ENCODE results near the gene INTS1. TPM values are rescaled to one million over a fixed set of nuclear protein-coding genes. Genes with fewer than 3 reads are reported as not detected.
A peak's percentile ranks its signal among the peaks of the same experiment; 100 is the strongest.

INTS1 gene
- total and polyA plus RNA-seq, 9 donors, result 1.9 to 80.5 (median 61.5) TPM

DNA sequence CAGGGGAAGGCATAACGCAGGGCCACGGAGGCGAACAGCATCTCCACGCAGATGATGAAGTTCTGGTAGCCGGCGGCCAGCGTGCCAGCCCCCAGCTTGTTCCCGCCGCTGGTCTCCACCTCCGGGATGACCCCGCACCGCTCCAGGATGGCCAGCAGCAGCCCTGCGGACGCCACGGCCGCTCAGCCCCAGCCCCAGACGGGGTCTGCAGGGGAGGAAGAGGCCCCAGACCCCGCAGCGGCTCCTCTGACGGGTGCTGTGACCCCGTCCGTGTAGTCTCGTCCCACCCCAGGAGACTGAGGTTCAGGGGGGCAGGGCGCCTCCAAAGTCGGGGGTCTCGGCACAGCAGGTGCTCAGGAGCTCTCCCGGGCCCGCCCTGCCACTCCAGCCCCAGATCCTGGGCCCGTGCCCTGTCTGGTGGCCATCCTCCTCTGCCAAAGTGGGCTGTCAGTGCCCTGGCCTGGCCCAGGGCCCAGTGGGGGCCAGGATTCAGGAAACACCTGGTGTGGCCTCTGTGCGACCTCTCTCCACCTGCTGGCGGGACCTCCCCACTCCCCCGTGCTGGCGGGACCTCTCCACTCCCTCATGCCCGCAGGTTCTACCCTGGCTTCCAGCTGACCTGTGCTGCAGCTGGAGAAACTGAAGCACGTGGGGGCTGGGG, 43.7 kb upstream of the INTS1 start:
- TF ChIP-seq EP300 (IDR thresholded peaks at IDR 0.05), result no peak
- TF ChIP-seq POLR2A (IDR thresholded peaks at IDR 0.05), result no peak
- intact Hi-C loops (cut with DNase I), result no loop called here
- no peak overlapping the region for H3K4me3 ChIP-seq
- no peak overlapping the region for H3K27ac ChIP-seq
- DNase-seq, result no peak
- no peaks in the 10 kb centered on the region for H3K9me3 ChIP-seq
- H3K4me1 ChIP-seq (ENCODE audit: insufficient read depth), result no peaks in the 10 kb centered on the region
- H3K36me3 ChIP-seq, result no peaks in the 10 kb centered on the region
- WGBS, 3 donors, result 68 to 74% (median 74%) methylated on average over 30 to 35 of the region's 35 CpGs
- H3K27me3 ChIP-seq, result no peaks in the 10 kb centered on the region

DNA sequence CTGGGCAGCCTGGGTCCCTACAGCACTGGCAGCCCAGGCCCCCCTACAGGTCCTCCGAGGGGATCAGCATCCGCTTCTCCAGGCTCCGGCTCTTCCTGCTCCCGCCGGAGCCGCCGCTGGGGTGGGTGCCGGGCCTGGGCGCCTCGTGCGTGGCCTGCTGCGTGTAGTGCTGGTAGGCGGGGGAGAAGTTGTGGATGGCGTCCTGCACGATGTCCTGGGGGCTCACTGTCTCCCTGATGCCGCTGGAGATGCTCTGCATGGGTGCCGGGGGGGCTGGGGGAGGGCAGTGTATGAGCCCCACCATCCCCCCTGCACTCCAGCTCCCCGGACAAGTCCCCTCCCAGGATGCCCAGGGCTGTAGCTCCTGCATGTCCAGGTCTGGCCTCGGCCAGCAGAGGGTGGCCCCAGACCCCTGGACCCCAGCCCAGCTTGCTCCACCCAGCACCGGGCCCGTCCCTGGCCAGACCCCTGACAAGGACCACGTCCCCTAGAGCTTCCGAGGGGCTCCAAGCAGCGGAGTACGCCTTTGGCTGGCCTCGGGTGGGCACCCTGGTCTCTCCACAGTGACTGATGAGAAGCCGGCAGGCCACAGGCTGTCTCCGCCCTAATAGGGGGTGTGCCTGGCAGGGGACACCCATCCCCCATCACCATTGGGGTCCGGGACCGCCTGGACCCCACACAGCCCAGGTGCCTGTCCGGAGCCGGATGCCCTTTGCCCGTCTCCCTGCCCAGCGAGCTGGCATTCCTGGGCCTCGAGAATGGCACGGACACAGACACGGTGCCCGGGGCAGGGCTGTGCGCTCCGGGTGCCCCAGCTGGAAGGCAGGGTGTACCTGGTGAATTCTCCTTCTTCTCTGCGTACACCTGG, 43.0 kb upstream of the INTS1 start:
- H3K36me3 ChIP-seq, result no peaks in the 10 kb centered on the region
- intact Hi-C loops (cut with DNase I), result no loop called here
- TF ChIP-seq EP300 (IDR thresholded peaks at IDR 0.05) (no peak), POLR2A (IDR thresholded peaks at IDR 0.05) (no peak)
- TF ChIP-seq, protein P1, sequence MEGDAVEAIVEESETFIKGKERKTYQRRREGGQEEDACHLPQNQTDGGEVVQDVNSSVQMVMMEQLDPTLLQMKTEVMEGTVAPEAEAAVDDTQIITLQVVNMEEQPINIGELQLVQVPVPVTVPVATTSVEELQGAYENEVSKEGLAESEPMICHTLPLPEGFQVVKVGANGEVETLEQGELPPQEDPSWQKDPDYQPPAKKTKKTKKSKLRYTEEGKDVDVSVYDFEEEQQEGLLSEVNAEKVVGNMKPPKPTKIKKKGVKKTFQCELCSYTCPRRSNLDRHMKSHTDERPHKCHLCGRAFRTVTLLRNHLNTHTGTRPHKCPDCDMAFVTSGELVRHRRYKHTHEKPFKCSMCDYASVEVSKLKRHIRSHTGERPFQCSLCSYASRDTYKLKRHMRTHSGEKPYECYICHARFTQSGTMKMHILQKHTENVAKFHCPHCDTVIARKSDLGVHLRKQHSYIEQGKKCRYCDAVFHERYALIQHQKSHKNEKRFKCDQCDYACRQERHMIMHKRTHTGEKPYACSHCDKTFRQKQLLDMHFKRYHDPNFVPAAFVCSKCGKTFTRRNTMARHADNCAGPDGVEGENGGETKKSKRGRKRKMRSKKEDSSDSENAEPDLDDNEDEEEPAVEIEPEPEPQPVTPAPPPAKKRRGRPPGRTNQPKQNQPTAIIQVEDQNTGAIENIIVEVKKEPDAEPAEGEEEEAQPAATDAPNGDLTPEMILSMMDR (IDR thresholded peaks at IDR 0.05), result no peak
- no peaks in the 10 kb centered on the region for H3K27me3 ChIP-seq
- DNase-seq, result no peak
- H3K9me3 ChIP-seq, result no peaks in the 10 kb centered on the region
- H3K4me1 ChIP-seq (ENCODE audit: insufficient read depth), result no peaks in the 10 kb centered on the region
- H3K27ac ChIP-seq, result no peak overlapping the region
- H3K4me3 ChIP-seq, result no peak overlapping the region
- WGBS, 3 donors, result 81 to 84% (median 81%) methylated on average over 36 to 41 of the region's 41 CpGs

DNA sequence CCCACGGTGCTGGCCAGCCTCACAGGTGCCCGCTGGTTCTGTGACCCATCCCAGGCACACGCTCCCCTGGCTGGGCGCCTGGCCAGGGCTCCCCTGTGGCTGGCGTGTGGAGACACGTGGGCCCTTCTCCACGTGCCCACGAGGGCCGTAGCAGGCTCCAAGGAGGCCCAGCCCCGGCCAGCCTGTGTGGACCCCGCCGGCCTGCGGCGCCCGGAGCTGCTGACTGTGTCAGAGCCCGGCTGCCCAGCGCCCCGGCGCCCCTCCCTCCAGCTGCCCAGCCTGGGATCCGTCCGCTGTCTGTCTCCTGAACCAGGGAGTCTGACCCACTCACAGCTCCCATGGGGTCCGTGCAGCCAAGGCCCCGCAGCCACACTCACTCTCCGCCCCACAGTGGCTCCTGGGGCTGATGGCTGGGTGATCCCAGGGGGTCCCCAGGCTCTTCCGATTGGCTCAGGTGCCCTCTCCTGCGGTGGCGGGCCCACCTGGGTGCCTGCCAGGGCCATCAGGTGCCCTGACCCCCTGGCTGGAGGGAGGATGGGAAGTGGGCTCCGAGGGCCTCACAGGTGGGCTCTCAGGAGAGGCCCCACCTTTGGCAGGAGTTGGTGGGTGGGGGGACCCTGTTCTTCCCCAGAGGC, 42.2 kb upstream of the INTS1 start:
- Histone ChIP-seq H3K27me3 (no peaks in the 10 kb centered on the region), H3K36me3 (no peaks in the 10 kb centered on the region), H3K4me3 (no peak overlapping the region), H3K9me3 (no peaks in the 10 kb centered on the region), H3K4me1 (ENCODE audit: insufficient read depth) (no peaks in the 10 kb centered on the region), H3K27ac (no peak overlapping the region)
- DNase-seq, result no peak
- intact Hi-C loops (cut with DNase I), result no loop called here
- TF ChIP-seq, protein P1 (IDR thresholded peaks at IDR 0.05), result no peak
- TF ChIP-seq POLR2A (IDR thresholded peaks at IDR 0.05) (no peak), EP300 (IDR thresholded peaks at IDR 0.05) (no peak)
- WGBS, 3 donors, result 79 to 87% (median 82%) methylated on average over 9 to 28 of the region's 28 CpGs

DNA sequence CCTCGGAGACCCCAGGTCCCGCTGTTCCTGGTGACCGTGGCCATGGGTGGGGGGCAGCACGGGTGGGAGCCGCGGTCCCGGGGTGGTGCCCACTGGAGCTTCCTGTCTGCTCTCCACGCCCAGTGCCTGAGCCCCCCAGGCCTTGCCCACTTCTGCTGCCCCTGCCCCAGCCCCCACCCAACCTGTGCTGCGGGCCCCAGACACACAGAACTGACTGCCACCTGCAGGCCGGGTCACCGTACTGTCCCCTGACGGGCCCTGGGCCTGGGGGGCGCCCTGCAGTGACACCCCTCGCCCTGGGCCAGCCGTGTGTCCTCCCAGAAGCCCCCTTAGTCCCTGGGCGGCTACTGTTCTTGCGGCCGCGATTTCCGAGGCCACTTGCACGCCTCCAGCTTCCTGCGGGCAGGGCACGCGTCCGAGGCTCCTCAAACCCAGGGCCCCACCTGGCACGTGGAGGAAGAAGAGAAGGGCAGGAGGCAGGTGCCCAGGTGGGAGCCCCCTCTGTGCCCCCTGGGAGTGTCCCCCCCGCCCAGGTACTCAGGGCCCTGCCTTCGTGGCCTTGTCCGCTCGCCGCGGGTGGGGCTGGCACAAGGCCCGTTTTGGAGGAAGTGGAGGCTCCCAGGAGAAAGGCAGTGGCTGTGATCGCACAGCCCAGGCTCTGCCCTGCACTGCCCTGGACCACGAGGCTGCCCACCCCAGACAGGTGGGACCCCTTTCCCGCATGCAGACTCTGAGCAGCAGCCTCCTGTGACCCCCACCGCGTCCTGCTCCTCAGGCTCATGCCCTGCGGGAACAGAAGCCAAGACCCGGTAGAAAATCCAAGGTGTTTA, 41.4 kb upstream of the INTS1 start:
- no peak overlapping the region for H3K27ac ChIP-seq
- WGBS, 3 donors, result 65 to 72% (median 70%) methylated on average over 34 to 40 of the region's 40 CpGs
- no peaks in the 10 kb centered on the region for H3K36me3 ChIP-seq

More for the DNA sequence above, 41.4 kb upstream of the INTS1 start:
- DNase-seq, result peak in 1 of 5 donors; percentile 8
- H3K4me3 ChIP-seq, result no peak overlapping the region
- intact Hi-C loops (cut with DNase I), result no loop called here
- no peaks in the 10 kb centered on the region for H3K27me3 ChIP-seq
- TF ChIP-seq, protein P1 (IDR thresholded peaks at IDR 0.05), result no peak
- no peak for TF ChIP-seq EP300 (IDR thresholded peaks at IDR 0.05)
- TF ChIP-seq POLR2A (IDR thresholded peaks at IDR 0.05), result no peak
- H3K9me3 ChIP-seq, result no peaks in the 10 kb centered on the region
- H3K4me1 ChIP-seq (ENCODE audit: insufficient read depth), result no peaks in the 10 kb centered on the region
